ENCODE results near the gene SUN1. TPM values are rescaled to one million over a fixed set of nuclear protein-coding genes. Genes with fewer than 3 reads are reported as not detected.

The SUN1 gene
- total RNA-seq, 1 donor from 2014 or later = 164 TPM

- DNase-seq (ENCODE audit: low spot score) = peak; percentile 93
These were observed 44.0 kb downstream of the SUN1 start, which contains the start of gene GET4 for GRCh38 chr7:876077-876971. Gene GET4 (plus strand): TSS chr7:876554. CDS start chr7:876646, 92 bp downstream.

DNA sequence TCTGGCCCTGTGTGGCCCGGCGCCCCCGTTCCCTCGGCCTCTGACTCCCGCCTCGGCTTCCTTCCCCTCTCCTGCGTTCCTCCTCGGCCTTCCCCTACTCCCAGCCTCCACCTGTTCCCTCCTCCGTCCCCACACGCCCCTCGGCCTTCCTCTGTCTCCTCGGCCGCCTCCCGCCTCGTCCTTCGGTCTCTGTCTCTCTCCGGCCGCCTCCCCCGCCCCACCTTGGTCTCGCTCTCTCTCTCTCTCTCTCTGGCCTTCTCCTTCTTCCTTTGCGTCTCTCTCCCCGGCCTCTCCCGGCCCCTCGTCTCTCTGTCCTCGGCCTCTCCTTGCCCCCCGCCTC, 44.7 kb downstream of the SUN1 start:
- peak; percentile 41 for DNase-seq (ENCODE audit: low spot score)

DNA sequence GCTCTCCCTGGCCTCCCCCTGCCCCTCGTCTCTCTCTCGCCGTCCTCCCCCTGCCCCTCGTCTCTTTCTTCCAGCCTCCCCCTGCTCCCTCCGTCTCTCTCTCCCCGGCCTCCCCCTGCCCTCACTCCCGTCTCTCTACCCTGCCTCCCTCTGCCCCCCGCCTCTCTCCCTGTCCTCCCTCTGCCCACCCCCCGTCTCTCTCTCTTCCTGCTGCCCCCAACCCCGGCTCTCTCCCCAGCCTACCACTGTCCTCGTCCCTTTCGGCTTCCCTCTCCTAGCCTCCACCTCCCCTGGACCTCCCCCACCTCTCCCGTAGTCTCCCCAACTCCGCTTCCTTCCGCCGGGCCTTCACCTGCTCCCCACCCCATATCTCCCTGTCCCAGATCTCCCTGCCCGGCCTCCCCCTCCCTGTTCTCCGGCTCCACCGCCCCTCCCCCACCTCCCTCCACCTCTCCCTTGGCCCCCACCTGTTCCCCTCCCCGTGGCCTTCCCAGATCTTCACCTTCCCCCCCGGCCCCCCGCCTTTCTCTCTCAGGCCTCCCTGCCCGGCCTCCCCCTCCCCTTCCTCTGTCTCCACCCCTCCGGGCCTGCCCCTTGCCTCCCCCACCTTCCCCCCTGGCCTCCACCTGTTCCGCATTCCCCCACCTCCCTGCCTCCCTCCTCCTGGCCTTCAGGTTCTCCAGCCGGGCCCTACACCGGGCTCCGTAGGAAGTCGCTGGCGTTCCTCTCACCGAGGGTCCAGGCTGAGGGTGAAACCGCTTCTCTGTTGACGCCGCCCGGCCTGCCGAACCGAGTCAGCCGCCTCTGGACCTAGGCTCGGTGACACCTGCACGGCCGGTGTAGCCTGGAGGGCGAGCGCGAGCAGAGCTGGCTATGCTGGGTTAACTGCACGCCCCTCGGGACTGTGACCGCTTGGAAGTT, 45.3 kb downstream of the SUN1 start:
- DNase-seq (ENCODE audit: low spot score) = no peak

DNA sequence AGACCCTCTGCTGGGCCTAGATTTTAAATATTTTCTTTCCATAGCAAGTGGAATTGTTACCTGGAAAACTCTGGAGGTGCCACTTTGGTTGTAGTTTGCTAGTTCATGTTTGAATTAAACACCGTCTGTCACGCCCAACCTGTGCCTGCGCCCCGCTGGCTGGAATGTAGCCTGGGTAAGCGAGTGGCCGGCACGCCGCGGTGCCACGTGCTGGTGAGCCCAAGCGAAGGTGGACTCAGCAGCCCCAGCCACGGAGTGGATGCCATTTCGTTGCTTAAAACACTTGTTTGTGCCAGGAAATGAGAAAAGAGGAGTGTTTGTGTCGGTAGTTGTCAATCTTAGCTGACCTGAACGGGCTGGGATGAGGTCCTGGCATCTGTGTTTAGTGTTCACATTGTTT, 46.8 kb downstream of the SUN1 start:
- no peak for DNase-seq (ENCODE audit: low spot score)

- no peak for DNase-seq (ENCODE audit: low spot score)
These were observed 47.4 kb downstream of the SUN1 start for GRCh38 chr7:879706-880105.

- DNase-seq (ENCODE audit: low spot score) = no peak
These were observed 48.2 kb downstream of the SUN1 start for GRCh38 chr7:880450-880849.

GRCh38 chr7:881441-882234, 49.4 kb downstream of the SUN1 start:
- DNase-seq (ENCODE audit: low spot score) = no peak

- no peak for DNase-seq (ENCODE audit: low spot score)
These were observed 50.2 kb downstream of the SUN1 start for GRCh38 chr7:882336-883035.

DNA sequence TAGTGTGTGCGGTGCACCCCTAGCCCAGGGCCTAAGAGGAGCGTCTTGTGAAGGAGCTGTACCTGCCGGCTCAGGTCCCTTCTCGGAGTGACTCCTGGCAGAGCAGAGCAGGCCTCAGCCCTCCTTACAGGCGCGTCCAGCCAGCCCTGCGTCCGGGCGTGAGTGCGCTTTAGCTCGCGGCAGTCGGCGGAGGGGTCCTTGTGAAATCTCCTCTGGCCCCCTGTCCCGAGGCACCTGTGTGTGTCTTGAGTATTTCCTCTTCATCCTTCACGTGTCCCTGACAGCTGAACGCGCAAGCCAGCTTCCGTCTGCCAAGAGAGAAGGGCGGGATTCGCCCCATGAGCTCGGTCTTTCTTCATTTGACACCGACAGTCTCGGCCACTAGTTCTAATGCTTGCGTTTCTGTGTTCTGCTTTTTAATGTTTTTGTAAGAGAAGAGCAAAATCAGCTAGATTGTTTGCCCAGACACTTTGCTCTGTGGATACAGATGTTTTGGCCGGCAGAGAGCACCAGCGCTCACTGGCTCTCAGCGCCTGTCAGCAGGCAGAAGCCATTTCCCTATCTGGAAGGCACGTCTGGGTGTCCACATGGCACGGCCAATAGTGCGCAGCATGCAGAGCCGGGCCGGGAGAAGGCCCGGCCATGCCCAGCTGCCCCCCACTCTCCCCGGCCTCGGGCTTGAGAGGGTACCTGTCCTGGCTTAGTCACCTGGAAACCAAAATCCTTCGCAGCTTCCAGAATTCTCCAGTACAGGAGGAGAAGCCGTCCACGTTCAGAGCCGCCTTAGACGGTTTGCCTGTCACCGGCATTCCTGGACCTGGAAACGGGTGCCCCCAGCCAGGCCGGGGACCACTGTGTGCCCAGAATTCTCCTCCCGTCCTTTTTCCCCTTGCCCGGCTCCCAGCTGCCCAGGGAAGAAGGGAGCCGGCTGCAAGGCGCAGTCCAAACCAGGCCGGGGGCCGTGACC, 51.1 kb downstream of the SUN1 start:
- DNase-seq (ENCODE audit: low spot score) = no peak

- DNase-seq (ENCODE audit: low spot score) = no peak
These were observed 52.1 kb downstream of the SUN1 start for GRCh38 chr7:884191-885003.

DNA sequence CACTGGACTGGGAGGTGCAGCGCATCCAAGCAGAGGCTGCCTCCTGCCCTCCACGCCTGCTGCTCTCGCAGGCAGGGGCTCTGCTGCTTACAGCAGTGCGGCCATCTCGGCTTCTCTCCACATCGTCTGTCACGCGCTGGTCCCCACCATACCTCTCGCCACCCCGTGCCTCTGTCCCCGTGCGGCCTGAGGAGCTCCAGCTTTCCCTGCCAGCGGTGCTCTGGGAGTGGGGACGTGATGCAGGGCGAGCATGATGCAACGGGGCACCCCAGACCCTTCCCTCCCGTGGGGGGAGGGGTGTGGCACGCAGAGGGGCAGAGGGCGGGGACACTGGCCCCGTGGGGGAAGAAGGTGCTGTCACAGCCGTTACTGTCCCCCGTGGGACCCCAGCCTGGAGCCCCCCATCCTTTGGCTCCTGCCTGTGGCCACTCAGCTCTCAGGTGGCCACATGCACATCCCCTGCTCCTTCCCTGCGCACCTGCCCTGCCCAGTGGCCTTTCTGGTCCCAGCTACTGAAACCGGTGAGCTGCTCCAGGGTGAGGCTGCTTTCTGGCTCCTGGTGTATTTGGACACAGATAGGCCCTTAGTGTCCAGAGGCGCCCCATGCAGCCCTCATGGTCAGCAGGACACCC, 53.1 kb downstream of the SUN1 start:
- DNase-seq (ENCODE audit: low spot score) = no peak

- DNase-seq (ENCODE audit: low spot score) = no peak
These were observed 53.8 kb downstream of the SUN1 start for GRCh38 chr7:885893-886625.

- no peak for DNase-seq (ENCODE audit: low spot score)
These were observed 54.6 kb downstream of the SUN1 start for GRCh38 chr7:886626-887487.

- DNase-seq (ENCODE audit: low spot score) = no peak
These were observed 55.2 kb downstream of the SUN1 start for GRCh38 chr7:887488-887820.

DNA sequence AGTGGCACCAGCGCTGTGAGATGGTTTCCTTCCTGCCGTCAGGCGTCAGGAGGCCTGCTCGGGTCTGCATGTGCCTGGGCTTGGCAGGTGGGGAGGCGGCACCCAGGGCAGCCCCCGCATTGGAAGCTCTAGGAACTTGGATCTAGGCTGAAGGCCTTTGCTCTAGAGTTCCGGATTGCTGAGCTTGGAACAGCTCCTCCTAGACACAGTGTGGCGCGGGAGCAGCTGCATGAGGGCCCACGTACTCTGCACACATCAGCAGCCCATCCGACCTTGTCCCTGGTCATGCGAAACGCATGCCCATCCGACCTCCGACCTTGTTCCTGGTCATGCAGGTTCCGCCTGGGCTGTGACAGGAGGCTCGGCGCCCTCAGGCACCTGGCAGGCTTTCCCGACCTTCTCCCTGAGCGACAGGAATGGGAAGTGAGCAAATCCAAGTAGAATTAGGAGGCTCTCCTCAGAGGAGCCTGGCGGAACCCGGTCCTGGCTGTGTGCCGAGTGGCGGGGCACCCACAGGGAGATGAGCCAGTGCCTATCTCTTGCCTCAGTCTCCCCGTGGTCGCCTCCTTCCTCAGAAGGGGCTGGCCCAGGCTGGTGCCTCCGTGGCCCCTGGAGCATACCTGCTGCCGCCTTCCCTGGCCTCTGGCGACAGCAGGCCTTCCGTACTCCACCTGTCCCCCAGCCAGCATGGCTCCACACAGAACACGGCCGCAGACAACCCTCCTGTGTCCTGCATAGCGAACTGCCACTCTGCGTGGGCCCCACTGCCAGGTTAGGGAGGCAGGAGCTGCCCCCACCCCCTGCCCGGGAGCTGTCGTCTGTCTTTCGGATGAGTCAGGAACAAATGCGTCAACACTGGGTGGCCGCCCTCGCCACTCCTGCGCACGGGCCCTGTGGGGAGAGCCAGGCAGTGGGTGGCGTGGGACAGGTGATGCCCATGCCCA, 56.1 kb downstream of the SUN1 start:
- no peak for DNase-seq (ENCODE audit: low spot score)

- no peak for DNase-seq (ENCODE audit: low spot score)
These were observed 56.7 kb downstream of the SUN1 start for GRCh38 chr7:889025-889390.
